Neuronal stem cell (in vitro differentiated cells): ENCODE measurements around the gene S100A8.

Source experiments
- DNase-seq: peaks from one replicate; pipeline ENCODE4 v3.0.0-alpha.2; 2013; ENCODE audit warnings: low spot score
- H2AFZ ChIP-seq: one replicate; pipeline ENCODE4 v1.6.1; 2013; ENCODE audit warnings: mild to moderate bottlenecking, low read length, inconsistent platforms
- H2AK5ac ChIP-seq: 2 replicates; pipeline ENCODE4 v1.6.1; 2013; ENCODE audit warnings: low read depth, mild to moderate bottlenecking, inconsistent platforms, low read length, moderate library complexity, mixed read lengths
- H2BK120ac ChIP-seq: 2 replicates; pipeline ENCODE4 v1.6.1; 2013; ENCODE audit warnings: low read depth, mild to moderate bottlenecking, inconsistent platforms, low read length, moderate library complexity, mixed read lengths
- H2BK12ac ChIP-seq: one replicate; pipeline ENCODE4 v1.6.1; 2013; ENCODE audit warnings: low read length, inconsistent platforms
- H2BK15ac ChIP-seq: 2 replicates; pipeline ENCODE4 v1.6.1; 2013; ENCODE audit warnings: mild to moderate bottlenecking, low read length, inconsistent platforms, mixed read lengths
- H2BK5ac ChIP-seq: one replicate; pipeline ENCODE4 v1.6.1; 2013; ENCODE audit warnings: inconsistent platforms, mild to moderate bottlenecking, low read length, moderate library complexity
- H3K14ac ChIP-seq: one replicate; pipeline ENCODE4 v1.6.1; 2013; ENCODE audit warnings: low read length, inconsistent platforms
- H3K18ac ChIP-seq: 2 replicates; pipeline ENCODE4 v1.6.1; 2013; ENCODE audit warnings: low read length, inconsistent platforms
- H3K23ac ChIP-seq: 2 replicates; pipeline ENCODE4 v1.6.1; 2013; ENCODE audit warnings: low read depth, mild to moderate bottlenecking, mixed read lengths, low read length, inconsistent platforms; ENCODE audit not compliant: poor library complexity
- H3K27ac ChIP-seq: replicated peaks from 3 replicates; pipeline ENCODE4 v1.5.1; 2013; ENCODE audit warnings: low read length, inconsistent platforms
- H3K27me3 ChIP-seq, 3 experiments: 2 replicates each; pipeline ENCODE4 v1.6.1; 2013; ENCODE audit warnings: low read length in 3 of 3, mild to moderate bottlenecking in 2 of 3, inconsistent platforms in 1 of 3, low read depth in 1 of 3, mixed read lengths in 1 of 3, moderate library complexity in 1 of 3; ENCODE audit not compliant: control insufficient read depth in 3 of 3, insufficient read depth in 3 of 3
- H3K36me3 ChIP-seq, 2 donors: replicated peaks in 1 of 2; 2 replicates each; pipeline ENCODE4 v1.6.1; 2013; ENCODE audit warnings: low read length in 2 of 2; ENCODE audit not compliant: control insufficient read depth in 2 of 2, insufficient read depth in 2 of 2
- H3K4ac ChIP-seq: 2 replicates; pipeline ENCODE4 v1.6.1; 2013; ENCODE audit warnings: inconsistent platforms, mild to moderate bottlenecking, low read length, moderate library complexity
- H3K4me1 ChIP-seq, 2 donors: 1 replicate in 1 of 2; 2 replicates in 1 of 2; pipeline ENCODE4 v1.6.1; 2013; ENCODE audit warnings: low read length in 2 of 2, low read depth in 1 of 2; ENCODE audit not compliant: control insufficient read depth in 2 of 2, insufficient read depth in 1 of 2
- H3K4me2 ChIP-seq: one replicate; pipeline ENCODE4 v1.6.1; 2013; ENCODE audit warnings: mild to moderate bottlenecking, low read length, inconsistent platforms; ENCODE audit not compliant: insufficient read depth, poor library complexity, severe bottlenecking
- H3K4me3 ChIP-seq, 2 donors: 2 replicates each; pipeline ENCODE4 v1.5.1; 2013; ENCODE audit warnings: low read length in 2 of 2, mild to moderate bottlenecking in 2 of 2, inconsistent platforms in 1 of 2, moderate library complexity in 1 of 2
- H3K79me1 ChIP-seq: one replicate; pipeline ENCODE4 v1.6.1; 2013; ENCODE audit warnings: low read depth, mild to moderate bottlenecking, inconsistent platforms, low read length, moderate library complexity
- H3K9ac ChIP-seq: one replicate; pipeline ENCODE4 v1.6.1; 2013; ENCODE audit warnings: mild to moderate bottlenecking, low read depth, low read length, inconsistent platforms; ENCODE audit not compliant: poor library complexity
- H3K9me3 ChIP-seq, 2 donors: replicated peaks in 1 of 2; 2 replicates each; pipeline versions ENCODE3 to v1.6.1; 2013; ENCODE audit warnings: low read length in 2 of 2, mild to moderate bottlenecking in 2 of 2, inconsistent platforms in 1 of 2, low read depth in 1 of 2, mixed read lengths in 1 of 2, moderate library complexity in 1 of 2; ENCODE audit not compliant: control insufficient read depth in 2 of 2, insufficient read depth in 1 of 2
- H4K8ac ChIP-seq: one replicate; pipeline ENCODE4 v1.6.1; 2013; ENCODE audit warnings: low read depth, mild to moderate bottlenecking, inconsistent platforms, low read length, moderate library complexity
- H4K91ac ChIP-seq: one replicate; pipeline ENCODE4 v1.6.1; 2013; ENCODE audit warnings: low read length, low read depth, mild to moderate bottlenecking, inconsistent platforms; ENCODE audit not compliant: poor library complexity
- WGBS, 2 donors: extraction: QIAGEN DNeasy Blood & Tissue Kit; methylation state at CpG; one replicate each; pipeline ENCODE4 v1.1.7; 2013; ENCODE audit warnings: missing lambda C conversion rate in 2 of 2, mixed read lengths in 1 of 2; ENCODE audit not compliant: insufficient read length in 2 of 2, insufficient replicate concordance in 1 of 2; ENCODE audit errors: extremely low coverage in 2 of 2; 5-methylcytosine and 5-hydroxymethylcytosine counted together

The S100A8 gene

DNA sequence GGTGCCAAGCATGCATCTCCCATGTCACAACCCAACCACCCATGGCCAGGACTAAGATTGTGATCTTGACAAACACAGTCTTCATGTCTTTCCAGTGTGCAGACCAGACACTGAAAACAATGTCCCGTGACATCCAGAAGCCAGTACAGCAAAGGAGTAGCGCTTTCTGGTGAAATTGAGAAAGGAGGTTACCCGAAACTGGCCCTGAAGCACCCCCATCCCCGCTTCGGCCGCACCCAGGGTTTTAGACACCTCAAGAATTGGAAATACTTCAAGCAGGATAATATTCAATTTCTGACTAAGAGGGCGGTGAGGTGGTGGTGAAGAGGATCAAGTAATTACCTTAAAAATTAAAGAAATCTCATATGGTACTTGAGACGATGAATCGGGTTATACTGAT is 10.6 kb upstream of the S100A8 start:
- no peak overlapping the region for H3K27ac ChIP-seq
- no CpG with 5 or more reads among the region's 9 CpGs for WGBS, 2 donors

DNA sequence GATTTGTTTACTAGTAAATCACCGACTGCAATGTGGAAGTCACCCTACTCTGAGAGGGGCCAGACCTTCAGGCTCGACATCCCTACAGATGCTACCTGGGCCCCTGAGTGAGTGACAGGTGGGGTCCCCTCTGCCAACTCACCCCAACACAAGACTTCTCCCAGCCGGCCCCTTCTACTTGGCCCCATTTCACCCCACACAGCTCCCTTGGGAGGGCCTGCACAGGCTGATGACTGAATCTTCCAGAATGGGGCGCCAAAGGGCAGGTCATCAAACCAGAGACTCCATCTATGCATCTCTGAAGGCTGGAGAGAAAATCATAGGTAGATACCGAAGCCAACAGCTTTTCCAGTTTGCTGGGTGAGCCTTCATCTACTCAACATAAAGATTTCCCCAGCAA is 9.4 kb upstream of the S100A8 start:
- H4K8ac ChIP-seq, result no peak overlapping the region
- no peak overlapping the region for H3K4me2 ChIP-seq
- H3K18ac ChIP-seq, result no peak overlapping the region
- no peak overlapping the region for H3K9ac ChIP-seq
- H3K27me3 ChIP-seq, result peaks cover 0 to 50% (median 0%) of the 10 kb centered on the region in 3 experiments
- H3K36me3 ChIP-seq, result no peaks in the 10 kb centered on the region
- no peak overlapping the region for H3K27ac ChIP-seq
- no peak overlapping the region for H4K91ac ChIP-seq
- no peak overlapping the region for H2BK12ac ChIP-seq
- no peaks in the 10 kb centered on the region for H3K79me1 ChIP-seq
- H3K23ac ChIP-seq, result no peak overlapping the region
- no peak overlapping the region for H3K4me3 ChIP-seq
- no peaks in the 10 kb centered on the region for H3K9me3 ChIP-seq
- H3K4ac ChIP-seq, result no peak overlapping the region
- H3K4me1 ChIP-seq, result no peaks in the 10 kb centered on the region
- no peak overlapping the region for H3K14ac ChIP-seq
- H2AFZ ChIP-seq, result no peak overlapping the region
- no peak overlapping the region for H2AK5ac ChIP-seq
- no CpG with 5 or more reads among the region's 5 CpGs for WGBS, 2 donors
- H2BK5ac ChIP-seq, result no peak overlapping the region
- H2BK120ac ChIP-seq, result no peak overlapping the region
- DNase-seq, result no peak
- no peak overlapping the region for H2BK15ac ChIP-seq

More for the DNA sequence above, 10.6 kb upstream of the S100A8 start:
- Histone ChIP-seq H3K4me1 (no peaks in the 10 kb centered on the region), H4K91ac (no peak overlapping the region), H3K36me3 (no peaks in the 10 kb centered on the region), H3K4me2 (no peak overlapping the region), H2AK5ac (no peak overlapping the region), H3K27me3 (peaks cover 0 to 38% (median 0%) of the 10 kb centered on the region in 3 experiments), H3K18ac (no peak overlapping the region), H3K9me3 (no peaks in the 10 kb centered on the region), H4K8ac (no peak overlapping the region), H3K14ac (no peak overlapping the region), H2BK120ac (no peak overlapping the region), H2BK15ac (no peak overlapping the region), H3K23ac (no peak overlapping the region), H2BK5ac (no peak overlapping the region), H2AFZ (no peak overlapping the region), H3K9ac (no peak overlapping the region), H3K79me1 (no peaks in the 10 kb centered on the region), H2BK12ac (no peak overlapping the region), H3K4ac (no peak overlapping the region), H3K4me3 (no peak overlapping the region)
- no peak for DNase-seq

DNA sequence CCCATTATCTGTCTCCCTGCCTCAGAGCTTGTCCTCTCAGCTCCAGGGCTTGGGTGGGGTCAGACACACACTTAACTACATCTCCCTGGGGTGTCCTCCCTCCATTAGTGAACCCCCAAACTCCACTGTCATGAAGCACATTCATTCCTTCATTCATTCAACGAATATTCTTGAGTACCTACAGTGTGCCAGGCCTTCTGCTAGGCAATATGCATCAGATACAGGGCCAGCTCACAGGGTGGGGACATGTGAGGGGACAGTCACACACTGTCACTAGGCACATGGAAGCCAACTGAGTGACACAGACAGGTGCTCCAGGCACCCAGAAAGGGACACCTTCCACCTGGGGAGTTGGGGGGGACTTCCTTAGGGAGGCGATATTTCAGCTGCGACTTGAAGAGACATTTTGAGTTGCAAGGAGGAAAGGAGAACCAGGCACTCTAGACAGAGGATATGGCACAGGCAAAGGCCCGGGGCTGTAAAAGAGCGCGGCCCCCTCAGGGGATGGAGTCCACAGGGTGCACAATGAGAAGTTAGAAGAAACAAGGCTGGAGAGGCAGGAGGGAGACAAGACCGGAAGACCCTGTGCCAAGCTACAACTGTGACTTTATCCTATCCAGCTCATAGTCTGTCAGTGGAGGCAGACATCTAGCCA is 8.7 kb upstream of the S100A8 start:
- no peak overlapping the region for H3K18ac ChIP-seq
- no peak overlapping the region for H2AFZ ChIP-seq
- no peak overlapping the region for H2BK12ac ChIP-seq
- no peak for DNase-seq
- H3K27me3 ChIP-seq, result peaks cover 0 to 54% (median 0%) of the 10 kb centered on the region in 3 experiments
- no peak overlapping the region for H2BK120ac ChIP-seq
- H4K8ac ChIP-seq, result no peak overlapping the region
- H3K4me2 ChIP-seq, result no peak overlapping the region
- H3K4me3 ChIP-seq, result no peak overlapping the region
- no peak overlapping the region for H3K9ac ChIP-seq
- no peaks in the 10 kb centered on the region for H3K4me1 ChIP-seq
- H3K79me1 ChIP-seq, result no peaks in the 10 kb centered on the region
- H2BK5ac ChIP-seq, result no peak overlapping the region
- H3K23ac ChIP-seq, result no peak overlapping the region
- H3K27ac ChIP-seq, result no peak overlapping the region
- no CpG with 5 or more reads among the region's 7 CpGs for WGBS, 2 donors
- H3K9me3 ChIP-seq, result no peaks in the 10 kb centered on the region
- H3K36me3 ChIP-seq, result no peaks in the 10 kb centered on the region
- no peak overlapping the region for H4K91ac ChIP-seq
- H2BK15ac ChIP-seq, result no peak overlapping the region
- H3K14ac ChIP-seq, result no peak overlapping the region
- no peak overlapping the region for H2AK5ac ChIP-seq
- H3K4ac ChIP-seq, result no peak overlapping the region

DNA sequence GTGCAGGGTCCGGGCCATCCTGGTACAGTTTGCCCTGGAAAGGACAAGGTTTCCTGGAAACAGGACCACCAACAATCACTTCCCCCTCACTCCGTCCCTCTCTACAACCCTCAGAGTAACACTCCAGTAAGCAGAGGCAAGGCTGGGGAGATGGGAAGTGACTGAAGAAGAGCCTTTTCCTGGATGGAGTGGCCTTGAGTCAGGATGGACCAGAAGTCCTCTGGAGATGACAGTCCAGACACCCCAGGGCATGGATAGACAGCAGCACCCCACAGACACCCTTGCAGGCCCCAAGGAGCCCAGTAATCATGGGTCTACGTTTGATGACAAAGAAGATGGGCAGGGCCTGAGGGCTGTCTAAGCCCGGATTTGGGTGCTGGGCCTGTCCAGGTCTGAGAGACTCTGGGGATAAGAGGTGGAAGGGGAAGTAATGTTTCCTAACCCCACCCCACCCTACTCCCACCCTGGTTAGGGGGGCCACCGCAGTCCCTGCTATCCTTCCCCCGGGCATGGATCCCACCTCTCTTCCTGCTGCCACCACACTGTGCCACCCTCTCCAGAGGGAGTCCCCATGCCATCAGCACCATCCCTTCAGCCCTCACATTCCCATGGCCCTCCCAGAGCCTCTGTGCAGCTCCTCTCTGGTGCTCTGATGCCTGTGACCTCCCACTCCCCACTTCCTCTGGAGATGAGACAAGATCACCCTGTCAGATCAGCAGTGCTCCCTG is 7.2 kb upstream of the S100A8 start:
- no peaks in the 10 kb centered on the region for H3K9me3 ChIP-seq
- no peak overlapping the region for H2BK15ac ChIP-seq
- H4K91ac ChIP-seq, result no peak overlapping the region
- no peaks in the 10 kb centered on the region for H3K4me1 ChIP-seq
- H3K27me3 ChIP-seq, result peaks cover 0 to 49% (median 0%) of the 10 kb centered on the region in 3 experiments
- H3K9ac ChIP-seq, result no peak overlapping the region
- no peak overlapping the region for H3K14ac ChIP-seq
- no peak overlapping the region for H3K4ac ChIP-seq
- WGBS, 2 donors, result no CpG with 5 or more reads among the region's 6 CpGs
- H2BK12ac ChIP-seq, result no peak overlapping the region
- DNase-seq, result no peak
- no peak overlapping the region for H3K4me3 ChIP-seq
- H2BK5ac ChIP-seq, result no peak overlapping the region
- no peak overlapping the region for H4K8ac ChIP-seq
- no peaks in the 10 kb centered on the region for H3K36me3 ChIP-seq
- H2AFZ ChIP-seq, result no peak overlapping the region
- H3K27ac ChIP-seq, result no peak overlapping the region
- H3K23ac ChIP-seq, result no peak overlapping the region
- H2AK5ac ChIP-seq, result no peak overlapping the region
- H3K4me2 ChIP-seq, result no peak overlapping the region
- no peak overlapping the region for H2BK120ac ChIP-seq
- no peak overlapping the region for H3K18ac ChIP-seq
- H3K79me1 ChIP-seq, result no peaks in the 10 kb centered on the region
